Activated T-cell treated with anti-CD3 and anti-CD28 coated beads, Interleukin-2, amount 50 U/mL, for 1 hour (primary cell): ENCODE measurements around the gene PAIP2.
A peak's percentile ranks its signal among the peaks of the same experiment; 100 is the strongest.
"Not testable (repeated sequence)": the region's sequence is repeated elsewhere in the genome, so short reads cannot be mapped to it uniquely, and the experiment has no call there.

Source experiments
- DNase-seq: peaks from one replicate; pipeline ENCODE4 v3.0.0-alpha.2; 2020

PAIP2 gene, protein sequence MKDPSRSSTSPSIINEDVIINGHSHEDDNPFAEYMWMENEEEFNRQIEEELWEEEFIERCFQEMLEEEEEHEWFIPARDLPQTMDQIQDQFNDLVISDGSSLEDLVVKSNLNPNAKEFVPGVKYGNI

DNA sequence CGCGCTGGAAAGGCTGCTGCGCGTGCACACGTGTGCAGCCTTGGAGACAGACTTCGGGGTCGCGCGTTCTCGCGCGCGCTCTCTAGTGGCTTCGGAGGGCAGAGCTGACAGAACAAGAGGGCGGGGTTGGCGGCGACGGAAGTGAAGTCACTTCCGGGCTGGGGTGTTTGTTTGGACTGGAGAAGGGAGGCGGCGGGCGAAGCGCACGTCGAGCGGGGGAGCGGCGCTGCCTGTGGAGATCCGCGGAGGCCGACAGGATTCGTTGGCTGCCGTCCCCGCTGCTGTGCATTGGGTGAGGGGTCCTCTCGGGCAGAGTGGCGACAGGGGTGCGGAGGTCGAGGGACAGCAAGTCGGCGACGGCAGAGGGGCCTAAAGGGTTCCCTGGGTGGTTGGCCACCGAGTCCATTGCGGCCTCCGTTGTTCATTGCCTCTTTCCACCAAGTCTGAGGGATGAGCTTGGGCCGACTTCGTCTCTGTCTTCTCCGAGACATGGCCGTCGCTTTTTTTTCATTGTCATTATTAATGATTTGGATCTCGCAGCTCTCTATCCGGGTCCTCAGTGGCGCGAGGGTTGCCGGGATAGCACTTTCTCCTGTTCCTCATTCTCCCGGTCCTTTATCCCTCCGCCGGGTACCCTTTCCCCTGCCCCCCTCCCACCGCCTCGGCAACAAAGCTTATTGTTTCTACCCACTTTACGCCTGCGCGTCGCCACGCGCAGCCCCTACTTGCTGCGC is at the start of gene PAIP2:
Gene PAIP2, plus strand, starts transcription at position 166 of the 734 bp plus-strand sequence. CDS start 21,931 bp downstream, outside the sequence.
- peak; percentile 98 for DNase-seq

DNA sequence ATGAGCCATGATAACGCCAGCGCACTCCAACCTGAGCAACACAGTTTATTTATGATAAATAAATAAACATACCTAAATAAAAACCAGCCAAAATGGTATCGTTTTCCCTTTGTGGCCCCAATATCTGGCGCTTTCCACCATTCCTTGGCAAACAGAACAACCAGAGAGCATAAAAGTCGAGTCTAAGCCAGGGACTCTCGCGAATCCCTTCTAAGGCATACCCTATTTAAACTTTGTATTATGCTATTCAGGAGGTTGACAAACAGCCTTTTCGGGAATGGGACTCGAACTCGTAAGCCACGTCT is 48.5 kb upstream of the PAIP2 start:
- no peak for DNase-seq

DNA sequence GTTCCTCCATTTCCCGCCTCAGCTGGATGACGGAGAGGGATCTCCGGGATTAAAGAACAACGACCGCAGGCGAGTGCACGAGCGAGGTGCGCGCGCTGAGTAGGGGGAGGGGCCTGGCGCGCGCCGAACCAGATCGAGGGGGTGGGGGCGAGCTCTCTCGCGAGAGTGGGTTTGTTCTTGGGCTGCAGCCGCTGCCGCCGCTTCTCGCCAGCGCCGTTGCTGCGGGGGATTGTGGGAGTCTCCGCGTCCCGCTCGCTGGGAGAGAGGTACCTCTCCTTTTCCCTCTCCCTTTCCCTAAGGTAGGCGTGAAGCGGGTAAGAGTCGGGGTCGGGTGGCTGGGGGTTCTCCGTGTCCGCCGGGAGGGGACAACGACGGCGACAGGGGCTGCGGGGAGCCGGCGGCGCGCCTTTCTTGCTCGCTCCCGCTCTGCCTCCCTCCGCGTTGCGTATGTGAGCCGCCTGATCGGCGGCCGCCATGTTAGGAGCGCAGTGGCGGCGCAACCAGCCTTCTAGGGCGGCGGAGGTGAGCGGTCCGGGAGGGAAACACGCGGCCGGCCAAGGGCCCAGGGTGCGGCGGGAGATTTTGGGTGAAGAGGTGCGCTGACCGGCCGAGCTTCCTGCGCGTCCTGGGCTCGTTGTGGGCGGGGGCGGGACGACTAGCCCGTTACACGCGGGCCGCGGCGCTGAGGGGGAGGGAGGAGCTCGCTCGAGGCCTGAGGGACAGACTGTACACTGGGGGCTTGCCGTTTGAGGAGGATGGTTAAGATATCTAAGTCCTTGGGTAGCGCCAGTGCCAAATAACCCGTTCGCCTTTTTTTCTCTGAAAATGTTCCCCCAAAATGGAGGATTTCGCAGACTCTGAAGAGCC is 47.9 kb upstream of the PAIP2 start, which contains the start of gene MATR3:
Gene MATR3, plus strand, starts transcription at position 234 of the 867 bp plus-strand sequence. CDS start 13,676 bp downstream, outside the sequence.
- peak; percentile 92 for DNase-seq

DNA sequence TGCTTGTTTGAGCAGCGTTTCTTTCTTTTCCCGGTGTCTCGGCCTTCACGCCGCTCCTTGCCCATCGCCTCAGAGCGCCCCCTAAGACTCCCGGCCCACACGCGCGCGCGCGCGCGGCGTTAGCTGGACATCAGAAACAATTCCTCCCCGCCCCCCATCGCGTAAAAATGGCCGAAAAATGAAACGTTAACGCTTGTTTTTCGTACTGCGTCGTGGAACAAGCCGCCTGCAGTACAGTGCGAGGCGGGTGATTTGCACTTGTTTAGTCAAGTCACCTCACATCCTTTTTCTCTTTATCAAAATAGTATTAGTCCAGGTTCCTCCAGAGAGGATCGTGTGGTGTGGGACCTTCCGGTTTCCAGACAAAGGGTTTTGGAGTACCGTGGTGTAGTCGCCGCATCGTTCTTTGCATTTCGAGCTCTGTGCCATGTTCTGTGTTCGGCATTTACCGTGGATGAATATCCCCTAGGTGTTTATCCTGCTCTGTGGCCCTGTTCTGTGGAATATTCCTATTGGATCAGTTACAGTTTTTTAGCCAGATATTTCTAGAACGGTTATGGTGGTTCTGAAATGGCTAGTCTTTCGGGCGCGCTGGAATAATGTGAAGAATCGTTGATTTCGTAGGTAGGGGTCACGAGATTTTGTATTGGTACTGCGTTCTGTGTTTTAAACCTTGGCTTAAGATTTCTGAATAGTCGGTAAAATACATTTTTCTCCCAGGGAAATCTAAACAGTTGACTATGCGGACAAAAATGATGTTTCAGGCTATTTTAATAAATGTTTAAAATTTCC is 47.1 kb upstream of the PAIP2 start:
- DNase-seq: peak; percentile 64

DNA sequence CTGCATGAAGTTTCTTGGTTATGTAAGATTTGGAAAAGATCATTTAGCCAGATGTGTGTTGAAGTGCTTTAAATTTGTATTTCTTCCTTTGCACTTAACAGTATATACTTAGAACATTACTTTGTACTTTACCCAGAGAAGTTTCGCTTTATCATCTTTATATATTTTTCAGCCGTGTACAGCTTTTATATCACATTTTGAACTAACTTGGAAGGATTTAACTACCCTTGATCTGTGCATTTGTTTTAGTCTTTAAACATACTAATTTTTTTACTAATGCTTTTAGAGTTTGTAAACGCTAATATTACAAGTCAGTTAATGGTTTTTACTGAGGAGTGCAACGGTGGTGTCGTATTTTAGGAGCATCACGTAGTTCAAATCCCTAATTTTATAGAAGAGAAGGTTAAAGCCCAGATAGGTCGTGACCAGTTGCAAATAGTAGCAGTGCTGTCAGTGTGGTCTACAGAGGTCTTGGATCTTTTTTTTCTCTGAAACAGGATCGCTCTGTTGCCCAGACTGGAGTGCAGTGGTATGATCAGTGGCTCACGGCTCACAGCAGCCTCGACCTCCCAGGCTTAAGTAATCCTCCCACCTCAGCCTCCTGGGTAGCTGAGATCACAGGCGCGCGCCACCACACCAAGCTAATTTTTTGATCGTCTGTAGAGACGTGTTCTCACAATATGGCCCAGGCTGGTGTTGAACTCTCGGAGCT is 46.2 kb upstream of the PAIP2 start:
- no peak for DNase-seq

DNA sequence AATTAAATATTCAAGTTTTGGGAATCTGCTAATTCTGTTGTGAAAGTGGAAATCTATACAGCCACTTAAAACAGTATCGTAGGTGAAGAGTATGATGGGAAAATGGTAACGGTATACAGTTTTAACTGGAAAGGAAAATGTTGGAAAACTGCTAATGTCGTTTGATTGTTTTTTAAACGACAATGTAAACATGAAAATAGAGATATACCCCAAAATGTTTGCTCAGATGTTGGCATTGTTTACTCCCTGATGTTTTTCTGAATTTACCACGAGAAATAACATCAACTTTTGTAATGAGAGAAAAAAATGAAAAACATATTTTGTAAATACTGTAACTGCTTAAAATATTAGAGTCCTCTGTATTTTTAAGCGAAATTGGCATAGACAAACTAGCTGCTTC is 45.5 kb upstream of the PAIP2 start:
- no peak for DNase-seq

DNA sequence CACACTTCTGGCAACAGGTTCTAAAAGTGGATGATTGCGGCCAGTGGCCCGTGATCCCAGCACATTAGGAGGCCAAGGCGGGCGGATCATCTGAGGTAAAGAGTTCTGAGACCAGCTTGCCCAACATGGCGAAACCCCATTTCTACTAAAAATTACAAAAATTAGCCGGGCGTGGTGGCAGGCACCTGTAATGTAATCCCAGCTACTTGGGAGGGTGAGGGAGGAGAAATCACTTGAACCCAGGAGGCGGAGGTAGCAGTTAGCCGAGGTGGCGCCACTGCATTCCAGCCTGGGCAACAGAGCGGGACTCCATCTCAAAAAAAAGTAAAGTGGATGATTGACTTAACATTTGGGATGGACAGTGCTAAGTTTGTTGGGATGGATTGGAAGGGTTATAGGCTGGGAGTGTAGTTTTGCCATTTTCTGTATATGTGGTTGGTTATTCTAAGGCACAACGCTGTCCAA is 44.8 kb upstream of the PAIP2 start:
- DNase-seq: no peak

DNA sequence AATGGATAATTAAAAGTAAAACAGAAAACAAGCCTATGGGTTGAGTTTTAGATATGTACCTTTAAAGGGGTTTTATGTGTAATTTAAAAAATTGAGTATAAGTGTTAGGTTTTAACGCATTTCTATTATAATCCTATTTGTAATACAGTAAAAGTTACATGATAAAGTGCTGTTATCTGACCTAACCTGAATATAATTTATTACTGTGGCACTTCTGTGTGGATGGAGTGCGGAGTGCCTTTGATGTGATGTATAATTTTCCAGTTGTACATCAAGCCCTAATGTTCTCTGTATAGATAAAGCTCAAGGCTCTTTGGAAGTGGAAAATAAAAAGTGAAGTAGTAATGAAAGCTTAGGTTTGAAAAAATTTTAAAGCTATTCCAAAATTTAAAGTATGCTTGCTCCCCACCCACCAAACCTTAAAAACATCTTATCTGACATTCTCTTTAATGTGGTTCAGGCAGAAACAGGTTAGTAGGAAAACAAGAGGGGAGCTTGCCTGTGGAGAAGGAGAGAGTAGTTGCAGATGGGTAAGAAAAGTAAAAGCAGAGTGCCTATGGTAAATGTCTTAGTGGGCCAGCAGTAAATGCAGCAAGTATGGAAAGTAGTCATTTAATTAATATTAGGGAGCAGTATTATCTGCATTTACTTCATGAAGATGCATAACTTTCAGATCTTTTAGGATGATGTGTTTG is 44.1 kb upstream of the PAIP2 start:
- DNase-seq: no peak

DNA sequence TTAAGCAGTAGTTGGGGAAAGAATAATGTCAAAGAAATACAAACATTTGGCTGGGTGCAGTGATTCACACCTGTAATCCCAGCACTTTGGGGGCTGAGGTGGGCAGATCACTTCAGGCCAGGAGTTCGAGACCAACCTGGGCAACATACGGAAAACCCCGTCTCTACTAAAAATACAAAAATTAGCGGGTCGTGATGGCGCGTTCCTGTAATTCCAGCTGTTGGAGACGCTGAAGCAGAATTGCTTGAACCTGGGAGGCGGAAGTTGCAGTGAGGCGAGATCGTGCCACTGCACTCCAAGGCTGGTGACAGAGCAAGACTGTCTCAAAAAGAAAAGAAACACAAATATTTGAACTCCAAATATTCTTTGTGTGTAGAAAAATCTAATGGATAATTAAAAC is 43.4 kb upstream of the PAIP2 start:
- no peak for DNase-seq

DNA sequence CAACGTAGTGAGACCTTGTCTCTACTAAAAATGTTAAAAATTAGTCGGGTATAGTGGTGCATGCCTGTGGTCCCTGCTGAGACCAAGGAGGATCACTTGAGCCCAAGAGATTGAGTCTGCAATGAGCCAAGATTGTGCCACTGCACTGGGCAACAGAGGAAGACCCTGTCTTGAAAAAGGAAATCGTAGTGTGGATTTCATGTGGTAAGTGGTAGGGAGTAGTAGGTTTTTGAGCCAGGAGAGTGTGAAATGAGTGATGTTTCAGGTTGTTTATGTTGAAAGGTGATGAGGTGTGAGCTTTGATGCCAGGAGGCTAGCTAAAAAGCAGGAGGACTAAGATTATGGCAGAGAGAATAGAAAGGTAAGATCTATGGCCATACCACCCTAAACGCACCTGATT is 42.2 kb upstream of the PAIP2 start:
- no peak for DNase-seq

DNA sequence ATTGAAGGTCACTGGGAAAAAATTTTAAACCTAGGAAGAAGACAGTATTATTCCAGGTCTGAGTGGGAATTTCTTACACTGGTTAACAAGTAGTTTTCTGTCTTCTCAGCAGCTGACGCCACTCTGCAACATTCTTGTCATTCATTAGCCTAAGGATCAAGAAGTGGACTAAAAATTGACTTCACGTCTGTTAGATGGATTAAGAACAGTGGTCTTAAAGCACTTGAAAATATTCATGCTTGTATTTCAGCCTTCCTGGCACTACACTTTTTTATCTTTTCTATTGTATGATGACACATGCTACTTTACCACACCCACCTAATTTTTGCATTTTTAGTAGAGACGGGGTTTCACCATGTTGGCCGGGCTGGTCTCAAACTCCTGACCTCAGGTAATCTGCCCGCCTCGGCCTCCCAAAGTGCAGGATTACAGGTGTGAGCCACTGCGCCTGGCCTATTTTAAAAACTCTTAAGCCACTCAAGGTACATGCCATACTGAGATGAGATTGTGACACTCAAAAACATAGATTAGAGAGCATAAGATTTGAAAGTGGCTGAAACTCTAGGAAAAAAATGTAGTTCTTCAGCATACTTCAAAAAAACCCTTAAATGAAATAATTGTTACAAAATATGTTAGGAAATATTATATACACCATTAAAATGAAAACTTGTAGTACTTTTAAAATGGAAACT is 39.7 kb upstream of the PAIP2 start:
- DNase-seq: no peak

DNA sequence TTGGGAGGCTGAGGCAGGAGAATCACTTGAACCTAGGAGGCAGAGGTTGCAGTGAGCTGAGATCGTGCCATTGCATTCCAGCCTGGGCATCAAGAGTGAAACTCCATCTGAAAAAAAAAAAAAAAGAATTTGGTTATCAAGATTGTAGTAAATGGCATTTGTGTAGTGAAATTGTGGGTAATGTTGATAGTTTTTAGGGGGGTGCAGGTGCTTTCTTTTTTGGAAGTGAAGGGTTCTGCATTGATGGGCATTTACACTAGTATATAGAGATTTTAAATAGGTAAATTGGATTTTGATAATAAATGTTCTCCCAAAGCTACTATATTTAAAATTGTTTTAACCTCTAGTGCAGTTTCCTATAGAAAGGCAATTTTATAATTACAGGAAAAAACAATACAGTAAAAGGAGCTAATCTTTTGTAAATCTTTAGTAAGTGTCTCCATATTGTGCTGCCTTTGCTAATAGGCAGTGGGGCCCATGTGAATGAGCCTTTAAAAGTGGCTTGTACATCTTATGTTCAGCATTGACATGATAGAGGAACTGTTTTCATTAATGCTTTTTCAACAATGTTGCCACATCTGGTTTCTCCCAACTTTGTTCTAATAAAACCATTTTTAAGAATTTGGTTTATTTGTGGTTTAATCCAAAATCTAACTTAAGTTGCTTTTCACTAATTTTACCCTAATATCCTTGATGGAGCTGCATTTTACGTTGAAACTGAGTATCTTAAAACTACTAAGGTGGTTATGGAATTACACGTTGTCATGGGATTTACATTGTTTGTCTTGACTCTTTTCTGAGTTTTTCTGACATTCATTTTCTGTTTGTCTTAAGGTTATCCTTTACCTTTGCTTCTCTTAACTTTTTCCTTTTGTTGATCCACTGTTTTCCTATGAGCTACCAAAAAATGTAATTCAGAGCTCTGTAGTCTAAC is 37.0 kb upstream of the PAIP2 start:
- DNase-seq: no peak

DNA sequence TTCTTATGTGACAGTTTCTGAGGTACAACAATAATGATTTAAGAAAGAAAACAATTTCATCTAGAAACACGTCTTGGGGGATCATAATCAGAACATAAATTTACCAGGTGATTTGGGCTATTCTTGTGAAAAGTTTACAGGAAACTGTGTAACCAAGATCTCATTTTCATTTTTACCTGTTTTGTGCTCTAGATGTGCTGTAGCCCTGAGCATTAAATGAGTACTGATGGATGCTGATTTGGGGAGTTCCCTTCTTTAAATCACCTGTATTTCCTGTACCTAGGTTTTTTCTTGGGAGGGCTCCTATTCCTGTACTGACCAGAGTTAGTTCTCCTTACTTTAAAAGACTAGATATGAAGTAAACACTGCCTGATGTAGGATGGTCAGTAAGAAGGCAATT is 35.5 kb upstream of the PAIP2 start:
- no peak for DNase-seq

DNA sequence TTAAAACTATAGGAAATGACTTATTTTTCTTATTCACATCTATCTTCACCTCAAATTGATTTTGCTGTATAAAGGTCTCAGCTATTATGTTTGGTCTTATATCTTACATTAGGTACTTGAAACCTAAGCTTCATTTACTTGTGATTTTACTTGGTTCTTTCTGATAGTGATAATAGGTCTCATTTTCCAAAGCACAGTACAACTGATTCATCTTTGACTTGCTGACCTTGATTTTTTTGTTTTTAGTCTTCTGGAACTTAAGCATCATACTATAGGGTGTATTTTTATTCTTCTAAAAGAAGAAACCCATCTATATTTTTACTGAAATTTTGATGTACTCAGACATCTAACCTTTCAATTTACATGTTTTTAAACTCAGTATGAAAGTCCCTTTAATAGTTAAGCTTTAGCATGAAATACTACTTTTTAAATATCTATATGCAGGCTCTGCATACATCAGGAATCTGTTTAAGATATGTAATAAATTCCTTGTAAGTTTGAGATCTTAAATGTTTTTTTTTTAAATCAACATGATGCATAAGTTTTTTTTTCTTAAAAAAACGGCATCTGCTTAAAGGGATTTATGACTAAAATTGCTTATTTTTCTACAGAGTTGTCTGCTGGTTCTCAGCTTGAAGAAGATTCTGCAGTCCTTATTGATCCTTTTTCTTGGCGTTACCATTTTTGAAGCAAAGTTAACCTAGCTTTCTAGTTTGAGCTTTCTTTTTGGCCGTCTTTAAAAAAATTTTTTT is 34.9 kb upstream of the PAIP2 start:
- no peak for DNase-seq

DNA sequence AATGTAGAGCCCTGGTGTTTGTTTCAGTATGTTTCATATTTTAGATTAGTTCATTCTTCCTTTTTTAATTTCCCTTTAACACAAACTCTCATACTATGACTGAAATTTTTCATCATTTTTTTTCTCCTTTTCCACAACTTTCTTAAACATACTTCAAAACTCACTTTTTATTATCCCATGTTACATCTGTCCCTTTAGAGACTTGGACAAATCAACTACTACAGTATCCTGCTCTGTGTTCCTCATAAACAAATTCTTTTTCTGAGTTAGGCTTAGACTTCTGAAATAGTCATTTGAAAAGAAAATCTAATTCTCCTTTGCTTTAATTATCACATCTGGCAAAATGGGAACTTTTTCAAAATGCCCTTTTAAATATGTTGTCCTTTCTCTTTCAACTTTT is 32.9 kb upstream of the PAIP2 start:
- no peak for DNase-seq

DNA sequence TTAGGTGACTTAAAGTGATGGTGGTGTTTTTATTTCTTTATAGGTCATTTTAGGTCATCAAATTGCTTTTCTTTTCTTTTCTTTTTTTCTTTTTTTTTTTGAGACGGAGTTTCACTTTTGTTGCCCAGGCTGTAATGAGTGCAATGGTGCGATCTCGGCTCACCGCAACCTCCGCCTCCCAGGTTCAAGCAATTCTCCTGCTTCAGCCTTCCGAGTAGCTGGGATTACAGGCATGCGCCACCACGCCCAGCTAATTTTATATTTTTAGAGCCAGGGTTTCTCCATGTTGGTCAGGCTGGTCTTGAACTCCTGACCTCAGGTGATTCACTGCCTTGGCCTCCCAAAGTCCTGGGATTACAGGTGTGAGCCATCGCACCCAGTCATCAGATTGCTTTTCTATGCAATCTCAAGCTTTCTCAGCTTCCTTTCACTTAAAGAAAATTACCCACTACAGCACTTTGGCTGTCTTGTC is 30.9 kb upstream of the PAIP2 start:
- DNase-seq: not testable (repeated sequence)

DNA sequence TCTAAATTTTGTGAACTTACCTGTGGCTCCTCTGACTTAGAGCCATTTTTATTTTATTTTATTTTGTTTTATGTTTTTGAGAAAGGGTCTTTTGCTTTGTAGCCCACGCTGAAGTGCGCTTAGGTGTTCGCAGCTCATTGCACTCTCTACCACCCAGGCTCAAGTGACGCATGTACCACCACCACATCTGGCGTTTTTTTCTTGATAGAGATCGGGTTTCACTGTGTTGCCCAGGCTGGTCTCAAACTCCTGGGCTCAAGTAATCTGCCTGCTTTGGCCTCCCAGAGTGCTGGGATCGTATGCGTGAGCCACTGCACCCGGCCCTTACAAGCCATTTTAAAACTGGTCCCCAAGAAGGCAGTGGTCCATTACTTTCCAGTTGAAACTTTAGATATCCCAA is 29.6 kb upstream of the PAIP2 start:
- no peak for DNase-seq

DNA sequence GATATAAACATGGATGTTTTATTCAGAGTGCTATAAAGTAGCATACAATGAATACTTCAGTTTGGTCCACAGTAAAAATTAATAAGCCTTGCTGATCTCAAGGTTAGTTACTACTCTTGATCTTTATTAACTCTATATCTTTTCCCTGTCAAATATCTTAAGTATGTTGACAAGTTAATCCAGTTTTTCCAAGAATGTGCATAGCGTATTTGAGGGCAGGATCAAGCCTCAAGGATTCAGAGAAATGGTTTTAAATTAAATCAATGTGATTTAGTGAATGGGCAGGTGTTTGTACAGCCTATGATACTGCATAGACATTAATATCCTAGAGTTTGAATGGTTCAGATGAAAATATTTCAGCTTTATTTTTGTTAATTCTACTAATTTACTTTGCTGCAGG is 27.4 kb upstream of the PAIP2 start:
- DNase-seq: no peak

DNA sequence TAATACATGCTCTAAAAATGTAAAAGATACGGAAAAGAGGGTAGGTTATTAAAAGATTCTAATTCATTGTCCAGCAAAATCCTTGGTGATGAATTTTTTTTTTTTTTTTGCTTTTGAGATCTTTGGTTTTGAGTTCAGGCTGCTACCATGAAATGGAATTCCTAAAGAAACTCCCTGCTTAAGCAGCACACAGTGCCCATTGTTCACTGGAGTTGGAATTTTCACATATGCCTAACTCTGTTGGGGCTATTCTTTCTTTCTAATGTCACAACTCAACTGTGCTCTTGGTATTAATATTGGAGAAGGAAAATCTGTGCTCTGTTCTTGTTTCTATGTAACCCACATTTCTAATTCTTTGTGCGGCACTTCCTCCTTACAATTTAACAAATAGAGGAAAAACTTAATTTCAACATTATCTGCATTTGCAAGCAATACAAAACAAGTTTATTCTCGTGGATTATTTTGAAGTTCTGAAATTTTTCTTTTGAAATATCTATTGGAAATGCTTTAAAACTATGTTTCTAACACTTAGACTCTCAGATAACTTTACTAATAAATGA is 26.5 kb upstream of the PAIP2 start:
- no peak for DNase-seq
